ENCODE data around the gene AFAP1.

The AFAP1 gene

DNA sequence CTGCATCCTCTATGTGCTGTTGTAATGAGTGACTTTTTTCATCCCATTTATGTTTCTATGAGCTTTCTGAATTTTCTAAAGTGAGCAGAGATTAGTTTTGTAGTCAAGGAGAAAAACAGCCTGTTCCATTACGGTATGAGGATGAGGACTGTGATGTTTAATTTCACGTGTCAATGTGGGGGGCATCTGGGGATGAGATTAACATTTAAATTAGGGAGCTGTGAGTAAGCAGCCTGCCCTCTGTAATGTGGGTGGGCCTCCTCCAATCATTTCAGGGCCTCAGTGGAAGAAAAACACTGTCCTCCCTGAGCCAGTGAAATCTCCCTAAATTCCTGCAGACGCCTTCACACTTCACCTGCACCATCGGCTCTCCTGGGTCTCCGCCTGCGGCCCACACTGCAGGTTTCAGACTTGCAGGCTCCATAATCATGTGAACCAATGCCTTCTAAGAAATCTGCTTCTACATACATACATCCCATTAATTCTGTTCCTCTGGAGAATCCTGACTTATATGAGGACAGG, 121.7 kb downstream of the AFAP1 start:
- no peak for DNase-seq

DNA sequence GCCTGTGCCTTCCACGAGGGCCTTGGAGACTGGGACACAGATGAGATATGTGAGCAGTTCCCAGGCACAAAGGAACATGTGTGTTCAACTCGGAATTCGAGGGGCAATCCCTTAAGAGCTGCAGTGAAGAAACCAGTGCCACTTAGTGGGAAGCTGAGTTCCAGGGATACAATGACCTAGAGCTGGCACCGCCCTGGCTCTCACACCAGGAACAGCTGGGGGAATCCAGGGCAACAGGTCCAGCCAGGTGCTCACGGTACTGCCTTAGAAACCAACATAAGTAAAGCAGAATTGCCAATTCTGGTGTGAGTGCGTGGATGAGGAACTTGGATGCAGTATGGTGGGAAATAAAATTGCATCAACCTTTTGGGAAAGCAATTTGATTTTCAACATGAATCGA, 122.9 kb downstream of the AFAP1 start:
- DNase-seq = no peak

DNA sequence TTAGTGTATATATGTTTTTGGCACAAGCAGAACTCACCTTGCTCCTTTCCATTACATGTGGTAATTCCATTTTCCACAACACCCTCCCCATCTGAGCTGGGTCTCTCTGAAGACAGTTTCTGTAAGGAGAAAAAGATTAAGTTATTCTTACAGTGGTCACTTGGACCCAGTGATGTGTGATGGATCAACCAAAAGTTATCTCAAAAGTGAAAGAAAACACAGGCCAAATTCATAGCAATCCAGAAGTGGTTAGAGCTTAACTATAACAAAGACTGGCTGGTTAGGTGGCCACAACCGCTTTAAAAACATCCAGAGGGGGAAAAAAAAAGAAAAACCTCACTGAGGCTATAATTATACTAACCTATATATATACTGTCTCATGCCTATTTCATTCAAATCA, 123.7 kb downstream of the AFAP1 start:
- no peak for DNase-seq

DNA sequence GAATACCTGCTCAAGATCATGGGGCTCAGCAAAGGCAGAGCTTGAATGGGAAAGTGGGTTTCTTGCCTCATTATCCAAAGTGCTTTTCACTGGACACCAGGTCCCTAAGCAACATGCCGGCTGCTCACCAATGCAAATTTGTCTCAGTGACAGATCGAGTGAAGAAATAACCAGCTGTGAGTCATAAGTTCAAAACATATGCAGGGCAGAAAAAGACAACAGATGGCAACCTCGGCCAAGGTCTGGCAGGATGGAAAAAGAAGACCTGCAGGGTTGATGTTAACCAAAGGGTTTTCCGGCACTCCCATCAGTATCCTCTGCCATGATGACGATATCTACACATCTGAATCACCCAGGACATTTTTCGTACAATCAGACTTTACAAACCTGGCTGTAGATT, 124.1 kb downstream of the AFAP1 start:
- no peak for DNase-seq

DNA sequence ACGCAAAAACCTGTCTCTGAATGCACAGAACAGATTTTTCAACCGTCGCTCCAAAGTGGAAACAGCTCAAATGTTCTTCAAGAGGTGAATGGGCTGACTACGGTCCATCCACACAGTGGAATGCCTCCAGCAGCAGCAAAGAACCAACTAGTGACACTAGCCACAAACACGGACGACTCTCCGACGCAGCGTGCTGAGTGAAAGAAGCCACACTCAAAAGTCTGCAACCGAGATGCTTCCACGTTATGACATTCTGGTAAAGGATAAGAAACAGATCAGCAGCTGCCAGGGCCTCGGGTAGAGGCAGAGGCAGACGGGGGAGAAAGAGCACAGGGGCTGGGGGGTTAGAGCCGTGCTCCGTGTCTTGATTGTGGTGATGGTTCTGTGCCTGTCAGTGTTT, 125.2 kb downstream of the AFAP1 start:
- DNase-seq = no peak

DNA sequence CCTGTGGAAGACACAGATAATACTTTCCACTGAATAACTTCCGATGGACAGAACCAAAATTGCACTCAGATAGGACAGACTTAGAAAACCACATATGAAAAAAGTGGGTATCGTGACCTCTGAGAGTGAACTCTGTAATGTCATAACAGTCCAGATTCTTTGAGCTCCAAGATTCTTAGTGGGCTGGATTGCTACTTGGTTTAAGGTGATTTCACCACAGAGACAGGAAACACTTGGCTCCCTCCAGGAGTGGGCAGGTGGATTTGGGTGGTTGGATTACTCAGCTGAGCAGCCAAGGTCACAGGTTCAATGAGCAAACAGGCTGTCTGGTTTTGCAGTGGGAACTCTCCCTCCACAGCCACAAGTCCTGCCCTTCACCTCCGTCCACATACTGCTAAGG, 126.0 kb downstream of the AFAP1 start:
- no peak for DNase-seq

DNA sequence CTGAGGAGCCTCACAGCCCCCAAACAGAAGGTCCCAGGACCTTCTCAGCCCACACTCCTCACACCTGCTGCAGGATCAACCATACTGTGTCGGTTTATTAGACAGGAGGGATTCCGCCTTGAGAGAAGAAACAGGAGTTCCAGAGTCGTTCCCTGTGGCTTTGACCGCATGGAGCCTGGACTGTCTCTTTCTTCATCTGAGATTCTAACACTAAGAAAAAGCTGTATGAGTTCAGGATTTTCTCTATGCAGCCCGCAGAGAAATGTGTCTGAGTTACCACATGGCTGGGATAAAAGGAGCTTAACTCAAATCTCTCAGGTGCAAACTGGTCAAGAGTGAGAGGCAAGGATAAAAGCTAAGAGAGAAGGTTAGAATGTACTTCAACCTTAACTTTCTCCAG, 126.7 kb downstream of the AFAP1 start:
- no peak for DNase-seq

DNA sequence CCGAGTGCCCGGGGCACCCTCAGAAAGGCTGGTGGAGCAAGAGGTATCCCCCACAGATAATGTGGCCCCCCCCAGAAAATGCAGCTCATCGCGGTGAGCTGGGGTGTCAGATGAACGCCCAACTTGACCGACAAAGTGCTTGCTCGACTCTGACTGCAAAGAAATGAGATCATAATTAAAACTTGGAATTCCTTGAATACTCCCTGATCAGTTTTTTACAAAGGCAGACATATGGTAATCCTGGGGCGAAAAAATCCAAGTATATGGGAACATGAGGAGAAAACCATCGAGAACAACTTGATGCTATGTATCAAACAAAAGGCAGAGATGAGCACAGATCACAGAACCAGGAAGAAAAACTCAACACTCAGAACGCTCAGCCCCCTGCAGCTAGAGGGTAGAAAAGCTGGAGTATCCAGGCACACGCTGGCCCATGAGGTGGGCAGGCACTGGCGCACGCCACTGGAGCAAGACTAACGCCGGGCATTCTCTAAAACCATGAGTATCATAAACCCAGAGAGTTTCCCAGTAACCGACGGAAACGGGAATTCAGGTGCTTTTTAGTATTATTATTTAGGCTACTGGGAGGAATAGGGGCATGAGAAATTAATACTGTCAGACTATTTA, 127.3 kb downstream of the AFAP1 start:
- DNase-seq = no peak

DNA sequence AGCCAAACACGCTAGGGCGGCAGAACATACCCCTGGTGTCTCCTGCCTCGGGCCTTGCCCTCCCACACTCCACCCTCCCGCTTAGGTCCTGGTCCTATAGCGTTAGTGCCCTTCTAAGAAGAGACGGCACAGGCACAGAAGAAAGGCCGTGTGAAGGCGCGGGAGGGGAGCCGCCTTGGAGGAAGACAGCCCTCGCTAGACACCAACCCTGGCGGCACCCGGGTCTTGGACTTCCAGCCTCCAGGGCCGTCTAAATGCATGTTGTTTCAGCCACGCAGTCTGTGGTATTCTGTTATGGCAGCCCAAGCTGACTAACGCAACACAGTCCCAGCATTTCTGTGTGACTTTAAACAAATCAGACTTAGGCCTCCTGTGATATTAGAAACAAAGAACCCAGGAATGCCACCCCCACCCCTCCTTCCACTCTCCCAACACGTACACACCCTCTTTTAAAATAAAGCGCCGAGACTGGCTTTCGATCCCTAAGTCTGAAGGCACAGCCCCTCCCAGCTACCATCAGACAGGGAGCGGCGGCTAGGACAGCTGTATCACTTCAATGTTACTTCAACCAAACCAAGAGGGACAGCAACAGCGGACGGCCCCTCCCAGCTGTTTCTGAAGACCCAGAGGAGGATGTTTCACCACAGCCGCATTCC, 128.0 kb downstream of the AFAP1 start:
- DNase-seq = no peak

DNA sequence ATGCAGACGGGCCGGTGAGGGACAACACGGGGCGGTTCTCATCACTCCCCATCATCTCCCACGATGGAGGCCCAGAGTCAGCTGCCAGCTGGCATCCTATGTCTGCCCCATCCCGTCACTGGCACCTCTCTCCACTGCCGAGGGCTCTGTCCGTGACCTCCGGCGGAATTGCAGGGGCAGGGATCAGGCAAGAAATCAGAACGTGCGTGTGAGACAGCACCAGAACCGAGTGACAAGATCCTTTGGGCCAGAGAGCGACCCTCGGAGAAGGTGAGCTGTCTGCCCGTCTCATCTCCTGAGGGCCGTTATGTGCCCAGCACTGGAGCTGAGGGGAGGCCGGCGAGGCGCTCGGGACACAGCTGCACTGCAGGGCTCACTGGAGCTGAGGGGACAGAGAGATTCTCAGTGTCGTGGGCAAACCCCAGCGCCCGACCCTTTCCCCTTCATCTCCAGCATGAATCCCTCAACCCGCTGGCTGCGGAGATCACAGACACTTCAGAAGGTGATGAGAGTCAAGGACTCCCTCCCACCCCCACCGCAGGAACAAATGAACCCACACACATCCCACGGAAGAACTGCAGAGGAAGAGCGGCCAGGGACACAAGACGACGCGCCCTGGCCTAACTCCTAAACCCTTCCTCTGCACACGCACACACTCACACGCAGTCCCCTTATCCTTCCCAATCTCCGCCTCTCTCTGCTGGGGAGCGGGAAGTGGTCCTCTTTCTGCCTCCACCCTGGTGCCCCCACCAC, 128.7 kb downstream of the AFAP1 start:
- DNase-seq = no peak

DNA sequence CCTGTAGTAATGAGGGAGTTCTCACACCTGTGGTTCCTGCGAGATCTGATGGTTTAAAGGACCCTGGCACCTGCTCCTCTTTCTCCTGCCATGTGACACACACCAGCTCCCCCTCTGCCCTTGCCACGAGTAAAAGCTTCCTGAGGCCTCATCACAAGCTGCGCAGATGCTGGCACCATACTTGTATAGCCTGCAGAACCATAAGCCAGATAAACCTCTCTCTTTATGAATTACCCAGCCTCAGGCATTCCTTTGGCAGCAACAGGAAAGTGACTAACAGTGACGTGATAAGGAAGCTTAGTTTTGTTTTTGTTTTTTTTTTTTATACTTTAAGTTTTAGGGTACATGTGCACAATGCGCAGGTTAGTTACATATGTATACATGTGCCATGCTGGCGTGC, 130.9 kb downstream of the AFAP1 start:
- DNase-seq = no peak

DNA sequence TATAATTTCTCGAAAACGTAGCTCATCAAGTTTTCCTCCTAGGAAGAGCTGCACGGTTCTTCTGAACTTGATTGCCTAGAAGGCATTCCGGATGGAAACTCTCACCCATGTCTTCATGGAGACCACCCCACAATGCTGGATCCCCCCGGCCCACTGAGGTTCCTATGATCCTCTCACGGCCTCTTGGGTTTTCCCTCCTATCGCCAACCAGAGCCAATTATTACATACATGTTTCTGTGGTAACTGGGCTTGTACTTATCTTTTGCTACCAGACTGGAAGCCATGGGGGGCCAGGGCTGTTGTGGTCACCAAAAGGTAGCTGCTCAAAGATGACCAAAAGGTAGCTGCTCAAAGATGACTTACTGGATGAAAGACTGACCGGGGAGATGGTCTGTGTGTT, 131.5 kb downstream of the AFAP1 start:
- no peak for DNase-seq

DNA sequence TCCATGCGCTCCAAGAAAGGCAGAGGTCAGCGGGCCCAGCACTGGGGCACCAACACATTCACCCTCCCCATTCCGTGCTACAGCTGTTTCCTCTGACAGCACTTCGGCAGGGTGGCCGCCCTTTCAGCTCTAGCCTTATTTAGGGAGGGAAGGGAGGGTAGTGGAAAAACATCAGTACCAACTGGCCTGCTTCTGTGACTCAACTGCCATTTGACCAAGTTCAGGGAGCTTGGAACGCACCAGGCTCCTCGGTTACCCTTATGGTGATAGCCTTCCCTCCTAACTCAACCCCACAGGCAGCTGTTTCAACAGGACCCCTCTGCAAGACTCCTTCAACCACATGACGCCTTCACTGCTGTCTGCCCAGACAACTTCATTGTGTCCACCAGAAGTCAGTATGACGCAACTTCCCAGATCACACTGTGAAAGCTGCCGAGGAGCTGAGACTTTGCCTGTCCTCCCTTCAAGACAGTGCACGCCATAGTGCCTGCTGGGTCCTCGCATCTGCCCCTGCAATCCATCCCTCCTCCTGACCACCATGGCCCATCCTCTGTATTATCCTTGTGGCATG, 132.2 kb downstream of the AFAP1 start:
- DNase-seq = no peak

DNA sequence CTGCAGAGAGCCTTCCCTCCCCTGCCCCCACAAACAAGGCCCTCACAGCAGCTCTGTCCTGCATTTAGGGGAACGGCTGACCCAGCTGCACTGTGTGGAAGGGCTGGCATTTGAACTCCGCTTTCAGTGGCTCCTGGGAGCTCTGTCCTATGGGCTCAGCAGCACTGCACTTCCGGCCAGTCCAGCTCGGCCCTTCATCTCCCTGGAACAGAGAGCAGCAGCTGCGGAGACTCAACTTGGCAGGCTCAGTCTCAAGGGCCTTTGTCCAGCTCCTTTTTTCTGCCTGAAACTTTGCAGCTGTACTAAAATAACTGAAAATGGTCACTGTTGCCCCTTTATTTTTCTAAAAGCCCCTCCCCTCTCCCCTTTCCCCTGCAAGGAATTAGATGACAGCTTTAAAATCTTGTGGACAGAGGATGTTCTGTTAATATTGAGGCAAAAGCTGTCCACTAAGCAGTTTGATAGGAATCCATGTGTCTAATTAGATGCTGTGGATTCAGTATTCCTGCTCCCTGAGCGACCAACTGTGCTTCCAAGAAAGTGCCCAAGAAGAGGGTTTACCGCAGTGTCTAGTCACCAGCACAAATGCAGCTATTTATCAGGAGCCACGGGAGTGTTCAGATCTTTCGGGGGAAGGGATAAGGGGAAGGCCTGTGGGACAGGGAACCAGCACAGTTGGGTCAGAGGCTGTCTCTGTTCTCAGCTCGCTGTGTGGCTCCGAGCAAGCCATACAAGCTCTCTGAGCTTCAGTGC, 133.1 kb downstream of the AFAP1 start:
- no peak for DNase-seq

DNA sequence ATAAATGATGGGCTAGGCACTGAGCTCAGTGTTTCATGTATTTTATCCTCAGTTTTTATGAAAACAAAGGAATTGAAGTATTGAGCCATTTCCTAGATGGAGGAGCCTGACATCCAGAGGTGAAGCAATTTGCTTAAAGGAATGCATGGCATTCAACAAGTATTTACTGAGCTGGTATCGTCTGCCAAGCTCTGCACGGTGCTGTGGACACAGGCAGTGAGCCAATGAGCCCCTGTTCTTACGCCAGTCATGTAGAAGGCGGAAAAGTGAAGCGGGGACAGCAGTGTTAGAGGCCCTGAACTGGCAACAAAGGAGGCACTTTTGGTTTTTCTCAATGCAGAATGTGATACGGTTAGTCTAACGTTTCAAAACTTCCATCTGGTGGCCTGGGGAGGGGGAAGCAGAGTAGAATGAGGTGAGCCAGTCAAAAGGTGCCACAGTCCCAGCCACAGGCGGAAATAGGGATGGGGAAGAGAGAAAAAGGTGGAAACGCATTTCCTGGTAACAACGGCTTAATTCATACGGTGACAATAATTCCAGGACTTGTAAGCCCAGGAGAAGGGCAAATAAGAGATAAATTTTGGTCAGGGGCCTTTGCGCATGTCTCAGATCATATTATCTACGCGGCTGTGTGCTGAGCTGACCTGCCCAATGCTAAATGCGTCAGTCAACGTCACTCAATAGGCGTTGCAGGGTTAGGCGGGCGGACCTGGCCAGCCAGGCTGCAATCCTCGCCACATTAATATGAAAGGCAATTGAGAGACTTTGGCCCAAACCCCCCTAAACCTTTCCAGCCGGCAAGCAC, 133.9 kb downstream of the AFAP1 start:
- DNase-seq = no peak

DNA sequence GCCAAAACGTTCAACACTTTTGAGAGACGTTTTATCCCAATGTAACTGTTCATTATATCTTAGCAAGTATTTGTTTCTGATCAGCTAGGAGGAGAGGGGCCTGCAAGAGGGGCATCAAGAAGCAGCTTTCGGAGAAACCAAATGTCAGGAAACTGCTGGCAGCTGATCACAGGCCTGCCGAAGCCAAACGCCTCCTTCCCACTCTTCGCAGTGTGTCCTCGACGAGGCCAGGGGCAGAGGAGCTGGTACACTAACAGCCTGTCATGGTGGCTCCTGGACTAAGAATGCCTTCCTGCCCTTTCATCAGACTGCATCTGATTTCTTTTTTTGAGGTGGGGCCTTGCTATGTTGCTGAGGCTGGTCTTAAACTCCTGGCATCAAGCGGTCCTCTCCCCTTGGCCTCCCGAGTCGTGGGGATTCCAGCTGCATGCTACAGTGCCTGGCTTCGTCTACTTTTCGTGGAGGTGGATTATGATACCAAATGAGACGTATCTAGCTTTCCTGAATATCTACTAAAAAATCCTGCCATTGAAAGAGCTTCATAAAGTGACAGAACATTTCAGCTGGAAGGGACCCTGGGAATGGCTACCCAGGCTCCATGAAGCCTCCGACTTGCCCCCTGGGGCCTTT, 134.8 kb downstream of the AFAP1 start:
- DNase-seq = no peak

DNA sequence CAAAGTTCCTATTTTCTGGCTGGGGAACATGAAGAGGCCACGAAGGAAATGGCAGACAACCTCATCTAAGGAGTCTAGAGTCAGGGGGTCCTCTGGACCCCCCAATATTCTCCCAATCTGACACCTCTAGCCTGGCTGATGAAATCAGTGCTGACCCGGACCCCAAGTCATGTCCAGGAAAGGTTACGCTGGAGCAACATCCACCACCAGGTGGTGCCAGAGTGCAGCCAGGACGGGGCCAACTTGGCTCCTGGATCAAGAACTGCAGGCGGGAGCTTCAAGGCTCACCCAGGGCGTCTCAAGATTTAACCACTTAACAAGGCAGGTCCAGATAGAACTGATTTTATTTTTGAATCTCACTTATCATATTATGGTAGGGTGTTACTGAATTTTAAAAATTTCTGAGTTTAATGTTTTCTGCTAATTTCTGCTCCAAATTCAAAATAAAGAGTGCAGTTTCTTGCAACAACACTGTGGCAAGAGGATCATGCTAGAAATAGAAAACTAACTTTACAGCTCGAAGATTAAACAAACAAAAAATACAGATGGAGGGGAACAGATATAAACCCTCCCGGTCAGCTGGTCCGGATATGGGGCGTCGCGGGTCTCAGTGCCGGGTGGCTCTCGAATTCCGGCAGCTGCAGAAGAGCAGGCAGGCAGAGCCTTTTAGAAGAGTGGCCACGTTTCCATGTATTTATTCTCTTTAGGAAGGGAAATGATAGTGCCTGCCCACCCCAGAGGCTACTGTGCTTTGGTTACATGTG, 135.5 kb downstream of the AFAP1 start:
- DNase-seq = peak; percentile 16

DNA sequence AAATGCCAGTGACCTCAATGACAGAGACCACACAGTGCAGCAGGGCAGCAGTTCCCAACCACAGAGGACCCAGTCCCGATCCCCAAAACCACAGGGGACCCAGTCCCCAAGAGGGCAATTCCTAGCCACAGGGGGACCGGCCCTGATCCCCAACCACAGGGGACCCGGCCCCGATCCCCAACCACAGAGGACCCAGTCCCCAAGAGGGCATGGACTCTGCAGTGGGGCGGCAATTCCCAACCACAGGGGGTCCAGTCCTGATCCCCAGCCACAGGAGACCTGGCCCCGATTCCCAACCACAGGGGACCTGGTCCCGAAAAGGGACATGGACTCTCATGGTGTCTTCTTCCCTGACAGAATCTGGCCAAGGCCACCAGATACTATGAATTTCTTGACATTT, 136.3 kb downstream of the AFAP1 start:
- DNase-seq = no peak

DNA sequence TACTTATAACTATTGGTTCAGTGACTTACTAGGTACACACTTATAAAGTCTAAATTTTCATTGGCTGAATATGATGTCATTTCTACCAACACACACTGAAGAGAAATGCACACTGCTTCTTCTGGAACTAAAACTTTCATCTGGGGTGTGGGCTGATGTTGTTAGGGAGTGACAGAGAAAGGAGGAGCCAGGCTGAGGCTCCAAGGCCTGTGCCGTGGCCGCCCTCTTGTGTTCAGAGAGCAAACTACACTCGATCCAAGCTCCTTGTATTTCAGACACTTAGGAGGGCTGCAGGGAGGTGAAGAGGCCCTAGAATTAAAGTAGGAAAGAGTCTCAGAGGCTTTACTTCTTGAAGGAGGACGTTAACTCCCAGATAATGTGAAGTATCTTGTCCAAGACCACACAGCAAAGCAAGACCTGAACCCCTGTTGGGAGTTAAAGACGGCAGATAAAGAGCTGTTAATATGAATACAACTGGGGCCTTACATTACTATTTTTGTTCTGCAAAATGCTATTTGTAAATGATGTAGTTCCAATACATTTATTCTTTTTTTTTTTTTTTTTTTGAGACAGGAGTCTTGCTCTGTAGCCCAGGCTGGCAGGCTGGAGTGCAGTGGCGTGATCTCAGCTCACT, 137.5 kb downstream of the AFAP1 start:
- DNase-seq = peak; percentile 5

DNA sequence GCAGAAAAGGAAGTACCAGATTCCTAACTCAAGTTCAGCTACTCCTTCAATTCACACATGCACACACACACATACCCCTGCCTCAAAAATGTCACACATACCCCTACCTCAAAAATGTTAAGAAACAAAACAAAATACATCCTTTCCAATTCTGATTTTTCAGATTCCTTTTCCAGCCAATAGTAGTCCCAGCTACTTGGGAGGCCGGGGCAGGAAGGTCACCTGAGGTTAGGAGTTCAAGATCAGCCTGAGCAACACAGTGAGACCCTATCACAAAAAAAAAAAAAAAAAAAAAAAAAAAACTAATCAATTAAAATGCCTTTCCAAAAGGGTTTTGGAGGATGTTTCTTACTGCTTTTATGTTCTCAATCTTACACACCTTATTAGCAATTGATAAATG, 138.0 kb downstream of the AFAP1 start:
- no peak for DNase-seq

Measured in NCI-H1436 (cell line).